Gastrocnemius medialis (tissue), 4 donors: ENCODE measurements around the gene SFI1.

ENCODE experiments used
- POLR2A ChIP-seq, 2 donors: fragments of 450-650 bp; IDR thresholded peaks; one replicate each; pipeline ENCODE4 v1.6.1; 2017; ENCODE audit warnings: antibody characterized with exemption in 2 of 2, mild to moderate bottlenecking in 2 of 2, moderate library complexity in 2 of 2
- TF ChIP-seq, protein P1 (sequence below), 5 experiments: fragments of 450-650 bp in 3 of 5; fragments of 200-600 bp in 2 of 5; sonication (generic) in 2 of 5; IDR thresholded peaks in 4 of 5; conservative IDR thresholded peaks in 1 of 5; 1 replicate in 4 of 5; 2 replicates in 1 of 5; pipeline ENCODE4 v1.5.1; 2016 to 2019; ENCODE audit warnings: antibody characterized with exemption in 5 of 5, mild to moderate bottlenecking in 3 of 5, moderate library complexity in 3 of 5

DNA sequence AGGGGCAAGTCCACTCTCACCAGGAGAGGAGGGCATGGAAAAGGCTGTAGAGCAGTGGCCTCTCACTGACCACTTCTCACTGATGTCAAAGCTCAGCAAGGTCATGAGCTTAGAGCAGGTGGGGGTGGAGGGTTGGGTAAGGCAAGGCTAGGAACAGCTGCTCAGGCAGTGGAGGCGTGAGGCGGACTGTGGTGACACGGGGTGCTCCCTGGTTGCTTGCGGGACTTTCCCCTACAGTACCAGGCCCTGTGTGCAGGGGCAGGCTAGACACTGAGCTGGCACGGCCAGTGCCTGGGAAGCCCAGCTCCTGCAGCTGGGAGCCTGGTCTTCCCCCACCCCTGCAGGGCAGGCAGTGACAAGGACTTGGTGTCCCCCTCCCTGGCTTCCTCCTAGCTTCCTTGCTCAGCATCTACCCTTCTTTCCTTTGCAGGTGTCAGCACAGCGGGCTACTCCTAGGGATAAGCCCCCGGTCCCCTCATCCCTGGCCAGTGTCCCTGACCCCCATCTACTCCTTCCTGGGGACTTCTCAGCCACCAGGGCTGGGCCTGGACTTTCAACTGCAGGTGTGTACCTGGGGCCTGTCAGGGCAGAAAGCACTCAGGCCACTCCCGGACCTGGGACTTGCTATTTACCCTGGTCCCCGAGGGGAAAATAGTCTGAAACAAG, 120.1 kb downstream of the SFI1 start:
- TF ChIP-seq, protein P1, sequence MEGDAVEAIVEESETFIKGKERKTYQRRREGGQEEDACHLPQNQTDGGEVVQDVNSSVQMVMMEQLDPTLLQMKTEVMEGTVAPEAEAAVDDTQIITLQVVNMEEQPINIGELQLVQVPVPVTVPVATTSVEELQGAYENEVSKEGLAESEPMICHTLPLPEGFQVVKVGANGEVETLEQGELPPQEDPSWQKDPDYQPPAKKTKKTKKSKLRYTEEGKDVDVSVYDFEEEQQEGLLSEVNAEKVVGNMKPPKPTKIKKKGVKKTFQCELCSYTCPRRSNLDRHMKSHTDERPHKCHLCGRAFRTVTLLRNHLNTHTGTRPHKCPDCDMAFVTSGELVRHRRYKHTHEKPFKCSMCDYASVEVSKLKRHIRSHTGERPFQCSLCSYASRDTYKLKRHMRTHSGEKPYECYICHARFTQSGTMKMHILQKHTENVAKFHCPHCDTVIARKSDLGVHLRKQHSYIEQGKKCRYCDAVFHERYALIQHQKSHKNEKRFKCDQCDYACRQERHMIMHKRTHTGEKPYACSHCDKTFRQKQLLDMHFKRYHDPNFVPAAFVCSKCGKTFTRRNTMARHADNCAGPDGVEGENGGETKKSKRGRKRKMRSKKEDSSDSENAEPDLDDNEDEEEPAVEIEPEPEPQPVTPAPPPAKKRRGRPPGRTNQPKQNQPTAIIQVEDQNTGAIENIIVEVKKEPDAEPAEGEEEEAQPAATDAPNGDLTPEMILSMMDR (IDR thresholded peaks at IDR 0.05 in 4 of 5, conservative IDR thresholded peaks at IDR 0.05 in 1 of 5), result no peak
- no peak for TF ChIP-seq POLR2A (IDR thresholded peaks at IDR 0.05)
